ENCODE measurements around the gene TLX2.

Gene TLX2

GRCh38 chr2:74540291-74540690 is 26.0 kb downstream of the TLX2 start:
- TF ChIP-seq CTCF (conservative IDR thresholded peaks at IDR 0.05; ENCODE audit: low read depth) = no peak
- DNase-seq (ENCODE audit: low spot score) = no peak
- no peak overlapping the region for H3K27ac ChIP-seq
- ChIA-PET POLR2A (ENCODE audit: low non-redundant PET) (no interaction called here), CTCF (interaction anchor here (0.6 kb wide), 1 partner anchor 33 kb away, joined by 3 read pairs; the partner anchor contains the start of gene PCGF1)

DNA sequence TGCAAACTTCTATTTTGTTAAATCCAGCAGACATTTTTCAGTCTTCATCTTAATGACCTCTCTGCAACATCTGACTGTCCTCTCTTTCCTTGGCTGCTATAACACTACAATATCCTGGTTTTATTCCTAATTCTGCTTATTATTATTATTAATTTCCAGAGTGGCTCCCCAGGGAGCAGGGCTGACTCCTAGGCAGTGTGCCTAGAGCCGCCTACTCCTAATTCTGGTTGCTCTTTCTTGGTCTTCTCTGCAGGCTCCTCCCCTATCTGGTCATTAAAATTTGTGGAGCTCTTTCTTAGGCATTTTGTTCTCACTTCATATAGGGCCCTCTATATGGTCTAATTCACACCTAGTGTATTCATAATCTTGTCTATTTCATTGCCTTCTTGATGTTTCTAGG is 28.7 kb downstream of the TLX2 start:
- no peak for TF ChIP-seq CTCF (conservative IDR thresholded peaks at IDR 0.05; ENCODE audit: low read depth)
- POLR2A ChIA-PET (ENCODE audit: low non-redundant PET) = no interaction called here
- CTCF ChIA-PET = no interaction called here
- no peak overlapping the region for H3K27ac ChIP-seq
- no peak for DNase-seq (ENCODE audit: low spot score)

DNA sequence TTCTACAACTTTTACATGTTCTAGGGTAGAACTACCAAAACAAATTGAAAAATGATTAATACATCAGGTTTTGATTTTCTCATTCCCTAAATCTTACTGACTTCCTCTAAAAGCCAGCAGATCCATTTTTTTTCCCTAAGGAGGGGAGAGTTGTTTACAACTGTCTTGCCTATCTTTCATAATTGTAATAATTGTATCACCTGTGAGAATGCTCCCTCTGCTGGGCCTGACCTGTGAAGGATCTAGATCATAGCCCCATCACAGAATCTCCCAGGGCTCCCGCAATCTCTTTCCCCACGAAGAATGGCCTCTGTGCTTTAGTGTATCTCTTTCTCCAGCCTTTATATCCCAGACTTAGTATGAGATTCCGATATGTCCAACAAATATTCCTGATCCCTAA is 30.4 kb downstream of the TLX2 start:
- CTCF ChIA-PET = interaction anchor here (0.6 to 1.1 kb wide), 5 partner anchors 9 to 193 kb away, joined by 3 to 6 read pairs (median 3); partner anchors contain the start of gene LOXL3
- TF ChIP-seq CTCF (conservative IDR thresholded peaks at IDR 0.05; ENCODE audit: low read depth) = no peak; the same call in 1 of the 2 replicates
- H3K27ac ChIP-seq = no peak overlapping the region
- no peak for DNase-seq (ENCODE audit: low spot score)
- POLR2A ChIA-PET (ENCODE audit: low non-redundant PET) = no interaction called here

DNA sequence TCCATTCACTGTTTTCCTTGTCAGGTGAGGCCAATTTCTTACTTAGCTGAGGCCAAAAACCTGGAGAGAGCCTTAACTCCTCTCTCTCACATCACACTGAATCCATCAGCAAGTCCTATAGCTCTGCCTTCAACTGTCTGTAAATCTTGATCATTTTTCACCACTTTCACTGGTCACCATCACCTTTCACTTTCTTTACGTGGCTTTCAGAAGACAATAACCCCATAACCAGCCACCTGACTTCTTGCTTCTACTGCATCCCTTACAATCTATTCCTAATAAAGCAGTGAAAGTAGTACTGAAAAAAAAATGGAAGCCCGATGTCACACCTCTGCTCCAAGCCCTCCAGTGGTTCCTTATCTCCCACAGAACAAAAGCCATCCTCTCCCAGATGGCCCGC is 31.8 kb downstream of the TLX2 start:
- ChIA-PET POLR2A (ENCODE audit: low non-redundant PET) (no interaction called here), CTCF (interaction anchor here (0.7 kb wide), 1 partner anchor 296 kb away, joined by 4 read pairs; no protein-coding TSS in a partner anchor)
- no peak for DNase-seq (ENCODE audit: low spot score)
- TF ChIP-seq CTCF (conservative IDR thresholded peaks at IDR 0.05; ENCODE audit: low read depth) = no peak
- H3K27ac ChIP-seq = no peak overlapping the region

DNA sequence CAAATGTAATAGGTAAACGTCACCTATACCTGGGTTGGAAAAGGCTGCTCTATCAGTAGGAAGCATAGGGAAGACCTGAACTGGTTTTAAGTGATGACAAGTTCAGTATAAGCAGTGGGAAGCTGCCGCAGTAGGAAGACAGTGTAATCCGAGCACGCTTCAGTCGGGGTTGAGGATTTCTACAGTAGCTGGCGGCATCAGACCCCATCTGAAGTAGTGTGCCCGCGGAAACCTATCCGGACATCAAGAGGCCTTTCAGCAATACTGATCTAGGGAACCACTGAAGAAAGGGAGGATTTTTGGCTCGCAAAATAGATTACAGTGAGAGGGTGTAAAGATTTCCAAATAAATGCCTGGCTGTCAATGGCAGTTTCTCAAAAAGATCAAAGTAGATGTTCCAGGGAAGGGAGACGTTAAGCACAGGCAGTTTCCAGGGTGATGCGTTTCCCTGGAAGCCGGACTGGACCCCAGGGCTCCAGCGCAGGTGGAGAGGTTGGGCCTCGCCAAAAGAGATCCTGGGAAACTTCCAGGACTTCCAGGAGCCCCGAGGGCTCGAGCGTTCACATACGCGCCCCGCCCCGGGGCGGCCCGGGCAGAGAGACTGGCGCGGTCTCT is 34.1 kb downstream of the TLX2 start:
- peak overlapping the region; percentile 65 for H3K27ac ChIP-seq
- CTCF ChIA-PET = interaction anchor here (0.5 to 0.7 kb wide), 2 partner anchors 78 to 98 kb away, joined by 3 to 5 read pairs; no protein-coding TSS in a partner anchor
- DNase-seq (ENCODE audit: low spot score) = no peak
- POLR2A ChIA-PET (ENCODE audit: low non-redundant PET) = no interaction called here
- TF ChIP-seq CTCF (conservative IDR thresholded peaks at IDR 0.05; ENCODE audit: low read depth) = no peak

DNA sequence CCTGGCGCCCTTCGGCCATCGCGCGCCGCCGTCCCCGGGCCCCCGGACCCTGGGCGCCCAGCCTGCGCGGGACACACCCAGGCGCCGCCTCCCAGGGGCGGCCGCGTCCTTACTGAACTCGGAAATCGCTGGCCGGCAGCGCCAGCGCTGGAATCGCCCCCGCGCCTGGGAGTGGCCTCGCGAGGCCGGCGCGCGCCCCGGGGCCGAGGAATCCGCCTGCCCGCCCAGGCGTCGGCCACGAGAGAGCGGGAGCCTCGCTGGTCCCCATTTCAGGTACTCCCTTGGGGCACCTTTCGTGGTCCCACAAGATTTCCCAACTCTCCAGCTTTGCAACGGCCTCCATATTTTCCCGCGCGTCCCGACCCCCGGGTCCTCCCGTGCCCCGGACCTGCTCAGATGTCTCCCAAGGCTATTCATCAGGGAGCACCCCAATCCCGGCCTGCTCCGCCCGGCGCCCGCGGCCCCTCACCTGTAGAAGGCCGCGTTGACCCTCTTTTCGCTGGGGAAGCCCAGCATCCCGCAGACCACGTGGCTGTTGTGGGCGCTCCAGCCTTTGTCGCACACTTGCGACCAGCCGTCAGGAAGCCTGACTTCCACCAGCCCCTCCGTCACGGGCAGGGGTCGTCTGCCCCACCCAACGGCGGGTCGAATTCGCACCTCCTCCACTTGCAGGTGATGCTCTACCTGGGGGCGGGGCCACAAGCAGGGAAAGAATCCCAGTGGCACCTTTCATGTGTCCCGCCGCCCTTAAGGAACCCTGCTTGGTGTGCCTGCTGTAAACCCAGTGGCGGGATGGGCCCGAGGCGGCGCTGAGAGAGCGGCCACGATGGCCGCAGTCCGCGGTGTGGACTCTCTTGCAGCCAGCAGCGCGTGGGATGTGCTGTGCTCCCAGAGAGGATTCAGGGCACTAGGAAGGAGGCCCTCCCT is 34.9 kb downstream of the TLX2 start:
- POLR2A ChIA-PET (ENCODE audit: low non-redundant PET) = no interaction called here
- CTCF ChIA-PET = interaction anchor here (0.6 kb wide), 1 partner anchor 42 kb away, joined by 5 read pairs; the partner anchor contains the start of gene PCGF1
- peak overlapping the region; percentile 65 for H3K27ac ChIP-seq

More for the DNA sequence above, 34.9 kb downstream of the TLX2 start:
- TF ChIP-seq CTCF (conservative IDR thresholded peaks at IDR 0.05; ENCODE audit: low read depth) = no peak
- DNase-seq (ENCODE audit: low spot score) = peak; percentile 74

All from RWPE1 (cell line).